Ovary (tissue), 9 donors: ENCODE data around the gene FTCD. TPM values are rescaled to one million over a fixed set of nuclear protein-coding genes. Genes with fewer than 3 reads are reported as not detected.
A peak's percentile ranks its signal among the peaks of the same experiment; 100 is the strongest.

Experiments used
- DNase-seq, 5 donors: peaks; one replicate each; pipeline ENCODE4 v3.0.0-alpha.2; 2019 to 2020
- H3K27ac ChIP-seq, 2 donors: fragments of 200-600 bp; one replicate each; pipeline versions ENCODE4 v1.5.1 to v1.8.0; 2019 to 2022
- H3K27me3 ChIP-seq: fragments of 200-600 bp; one replicate; pipeline ENCODE4 v1.8.0; 2022
- H3K36me3 ChIP-seq: fragments of 200-600 bp; sonication (generic); one replicate; pipeline ENCODE4 v1.5.1; 2019
- H3K4me1 ChIP-seq: one replicate; pipeline ENCODE4 v1.8.1; 2013; ENCODE audit warnings: mild to moderate bottlenecking, moderate library complexity; ENCODE audit not compliant: insufficient read depth
- H3K4me3 ChIP-seq: fragments of 200-600 bp; sonication (generic); one replicate; pipeline ENCODE4 v1.5.1; 2017
- H3K9me3 ChIP-seq, 2 donors: fragments of 200-600 bp in 1 of 2; sonication (generic) in 1 of 2; one replicate each; pipeline versions ENCODE4 v1.5.1 to v1.8.1; 2013 to 2019; ENCODE audit warnings: mild to moderate bottlenecking in 1 of 2, moderate library complexity in 1 of 2
- EP300 ChIP-seq: sonication (generic); formaldehyde crosslinking; IDR thresholded peaks from one replicate; pipeline ENCODE4 v1.6.1; 2017; ENCODE audit warnings: antibody characterized with exemption
- POLR2A ChIP-seq: fragments of 450-650 bp; IDR thresholded peaks from one replicate; pipeline ENCODE4 v1.6.1; 2017; ENCODE audit warnings: antibody characterized with exemption, mild to moderate bottlenecking, moderate library complexity
- WGBS, 3 donors: extraction: QIAGEN DNeasy Blood & Tissue Kit in 1 of 3; methylation state at CpG; one replicate each; pipeline versions ENCODE4 v1.1.5 to v1.1.7; 2013 to 2017; 5-methylcytosine and 5-hydroxymethylcytosine counted together
- intact Hi-C, 4 donors: fragments of 100-400 bp; cut with DNase I; formaldehyde crosslinking; loops; one replicate each; pipeline versions ENCODE4 v1.11.0 to v1.15.1; 2022 to 2023
- polyA plus RNA-seq, 2 donors: library from polyadenylated mRNA; stranded (reverse); fragments of 200-250 nt in 1 of 2; fragments of 350-450 nt in 1 of 2; fragmentation: Illumina TruSeq in 1 of 2; extraction: RNeasy Lipid Tissue Mini Kit (QIAGEN cat#74804) in 1 of 2; gene quantifications; one replicate each; pipeline ENCODE4 v1.2.3, GENCODE V29; 2013 to 2014
- total RNA-seq, 7 donors: library from RNA; depleted of rRNA in 2 of 7; stranded (reverse); fragments of >200 nt in 2 of 7; fragmentation: NEBNext Ultra II Directional in 3 of 7; extraction: Animal tissue kit (Norgen Biotek cat#: 25700) in 3 of 7; gene quantifications; one replicate each; pipeline versions ENCODE4 v1.1.0 to v1.2.4, GENCODE V29; 2016 to 2023
- TF ChIP-seq, protein P1 (sequence below), 3 donors: fragments of 450-650 bp in 2 of 3; fragments of 200-600 bp in 1 of 3; IDR thresholded peaks; one replicate each; pipeline versions ENCODE4 v1.5.1 to v1.8.0; 2016 to 2022; ENCODE audit warnings: antibody characterized with exemption in 3 of 3, mild to moderate bottlenecking in 1 of 3
- donor health status: DM: no; HTN: no; CAD: no; lungs with moderate emphysema.
- donor health status: DM: no; HTN: no; CAD: no.
- donor health status: Bipolar disorder and iron deficiency.
- donor health status: DM: yes; HTN: yes; CAD: no.
- donor health status: DM: no; HTN: no; CAD: no.
- donor health status: DM: yes; HTN: yes; CAD: no.

The FTCD gene
- total and polyA plus RNA-seq, 9 donors: 0.83 to 7.5 (median 3.7) TPM; not detected in 1

DNA sequence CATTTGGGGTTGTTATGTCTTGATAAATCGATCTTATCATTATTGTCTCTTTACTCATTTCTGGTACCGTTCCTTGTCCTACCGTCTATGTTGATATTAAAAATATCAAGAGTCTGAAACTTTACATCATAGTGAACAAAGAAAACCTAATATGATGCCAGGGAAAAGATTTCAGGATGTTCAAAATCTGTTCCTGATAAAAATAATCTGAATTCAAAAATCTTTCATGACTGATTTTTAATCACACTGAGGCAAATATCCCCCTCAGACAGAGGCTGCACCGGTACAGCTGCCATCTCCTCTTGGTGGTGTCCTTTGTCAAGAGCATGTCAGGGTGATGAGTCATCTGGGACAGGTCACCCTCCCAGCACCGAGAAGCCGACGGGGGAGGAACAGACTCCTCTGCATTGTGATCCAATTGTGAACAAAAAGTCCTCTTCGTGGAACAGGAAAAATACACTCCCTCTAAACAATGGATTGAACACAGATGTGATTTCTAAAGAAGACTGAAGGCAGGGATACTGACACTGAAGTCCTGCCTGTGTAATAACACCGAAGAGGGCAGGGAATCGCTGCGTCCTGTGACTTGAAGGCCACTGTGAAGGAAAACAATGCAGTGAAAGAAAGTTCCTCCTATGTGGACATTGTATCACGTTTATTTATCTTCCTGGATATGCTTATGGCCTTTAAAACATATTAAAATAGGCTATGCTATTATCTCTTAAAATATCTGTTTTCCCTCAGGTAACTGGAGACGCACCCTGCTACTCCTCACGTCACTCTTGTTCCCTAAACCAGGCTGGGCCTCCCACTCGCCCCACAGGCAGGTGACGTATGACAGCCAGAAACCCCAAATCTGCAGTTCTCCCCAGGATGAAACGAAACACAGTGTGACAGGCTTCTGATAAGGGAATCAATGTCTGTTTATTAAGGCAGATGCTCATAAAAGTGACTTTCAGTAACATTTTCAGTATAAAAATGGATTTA is 33.1 kb upstream of the FTCD start:
- intact Hi-C loops: no loop called here
- 32 to 39% (median 39%) methylated on average over 17 of the region's 17 CpGs for WGBS, 3 donors

DNA sequence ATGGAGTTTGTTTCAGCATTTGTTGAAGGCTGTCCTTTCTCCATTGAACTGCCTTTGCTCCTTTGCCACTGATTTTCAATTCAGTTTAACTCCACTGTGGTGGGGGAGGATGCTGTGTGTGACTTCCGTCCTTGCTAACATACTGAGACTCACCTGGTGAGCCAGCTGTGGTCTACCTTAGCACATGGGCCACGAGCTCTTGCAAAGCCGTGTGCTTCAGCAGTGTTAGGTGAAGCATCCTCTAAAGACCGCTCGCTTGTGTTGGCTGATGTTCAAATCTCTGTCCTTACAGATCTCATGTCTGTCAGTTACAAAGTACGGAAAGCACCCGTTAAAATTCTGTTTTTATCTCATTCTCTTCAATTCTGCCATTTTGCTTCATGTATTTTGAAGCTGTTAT is 32.4 kb upstream of the FTCD start:
- no peaks in the 10 kb centered on the region for H3K27me3 ChIP-seq
- DNase-seq: peak in 1 of 5 donors; percentile 20
- WGBS, 3 donors: 67 to 72% (median 71%) methylated on average over 7 of the region's 7 CpGs
- H3K9me3 ChIP-seq: no peaks in the 10 kb centered on the region
- intact Hi-C loops: no loop called here
- no peak overlapping the region for H3K27ac ChIP-seq
- no peaks in the 10 kb centered on the region for H3K36me3 ChIP-seq
- H3K4me3 ChIP-seq: no peak overlapping the region
- H3K4me1 ChIP-seq: peaks cover 7% of the 10 kb centered on the region
- TF ChIP-seq POLR2A (no peak), EP300 (no peak)
- TF ChIP-seq, protein P1, sequence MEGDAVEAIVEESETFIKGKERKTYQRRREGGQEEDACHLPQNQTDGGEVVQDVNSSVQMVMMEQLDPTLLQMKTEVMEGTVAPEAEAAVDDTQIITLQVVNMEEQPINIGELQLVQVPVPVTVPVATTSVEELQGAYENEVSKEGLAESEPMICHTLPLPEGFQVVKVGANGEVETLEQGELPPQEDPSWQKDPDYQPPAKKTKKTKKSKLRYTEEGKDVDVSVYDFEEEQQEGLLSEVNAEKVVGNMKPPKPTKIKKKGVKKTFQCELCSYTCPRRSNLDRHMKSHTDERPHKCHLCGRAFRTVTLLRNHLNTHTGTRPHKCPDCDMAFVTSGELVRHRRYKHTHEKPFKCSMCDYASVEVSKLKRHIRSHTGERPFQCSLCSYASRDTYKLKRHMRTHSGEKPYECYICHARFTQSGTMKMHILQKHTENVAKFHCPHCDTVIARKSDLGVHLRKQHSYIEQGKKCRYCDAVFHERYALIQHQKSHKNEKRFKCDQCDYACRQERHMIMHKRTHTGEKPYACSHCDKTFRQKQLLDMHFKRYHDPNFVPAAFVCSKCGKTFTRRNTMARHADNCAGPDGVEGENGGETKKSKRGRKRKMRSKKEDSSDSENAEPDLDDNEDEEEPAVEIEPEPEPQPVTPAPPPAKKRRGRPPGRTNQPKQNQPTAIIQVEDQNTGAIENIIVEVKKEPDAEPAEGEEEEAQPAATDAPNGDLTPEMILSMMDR (IDR thresholded peaks at IDR 0.05): no peak

More for the DNA sequence above, 33.1 kb upstream of the FTCD start:
- peak in 4 of 5 donors; percentile 34 to 61 (median 58) for DNase-seq
- H3K27me3 ChIP-seq: no peaks in the 10 kb centered on the region
- peaks cover 4% of the 10 kb centered on the region for H3K4me1 ChIP-seq
- H3K9me3 ChIP-seq: no peaks in the 10 kb centered on the region
- no peak overlapping the region for H3K4me3 ChIP-seq
- no peak overlapping the region for H3K27ac ChIP-seq
- no peaks in the 10 kb centered on the region for H3K36me3 ChIP-seq
- TF ChIP-seq EP300: no peak
- TF ChIP-seq POLR2A: no peak
- TF ChIP-seq, protein P1 (IDR thresholded peaks at IDR 0.05): no peak

DNA sequence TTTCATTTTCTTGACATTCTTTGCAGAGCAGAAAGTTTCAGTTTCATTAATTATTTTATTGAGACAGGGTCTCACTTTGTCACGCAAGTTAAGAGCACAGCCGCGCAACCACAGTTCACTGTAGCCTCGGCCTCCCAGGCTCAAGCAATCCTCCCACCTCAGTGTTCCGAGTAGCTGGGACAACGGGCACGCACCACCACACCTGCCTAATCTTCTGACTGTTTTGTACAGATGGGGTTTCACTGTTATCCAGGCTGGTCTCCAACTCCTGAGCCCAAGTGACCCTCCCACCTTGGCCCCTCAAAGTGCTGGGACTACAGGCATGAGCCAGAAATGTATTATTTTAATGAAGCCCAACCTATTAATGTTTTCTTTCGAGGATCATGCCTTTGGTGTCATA is 31.9 kb upstream of the FTCD start:
- Histone ChIP-seq H3K9me3 (no peaks in the 10 kb centered on the region), H3K36me3 (no peaks in the 10 kb centered on the region), H3K27me3 (no peaks in the 10 kb centered on the region), H3K27ac (no peak overlapping the region), H3K4me3 (no peak overlapping the region), H3K4me1 (peaks cover 7% of the 10 kb centered on the region)
- DNase-seq: peak in 1 of 5 donors; percentile 17
- intact Hi-C loops: no loop called here
- TF ChIP-seq EP300 (no peak), POLR2A (no peak)
- TF ChIP-seq, protein P1 (IDR thresholded peaks at IDR 0.05): no peak
- 72 to 80% (median 80%) methylated on average over 8 of the region's 8 CpGs for WGBS, 3 donors

DNA sequence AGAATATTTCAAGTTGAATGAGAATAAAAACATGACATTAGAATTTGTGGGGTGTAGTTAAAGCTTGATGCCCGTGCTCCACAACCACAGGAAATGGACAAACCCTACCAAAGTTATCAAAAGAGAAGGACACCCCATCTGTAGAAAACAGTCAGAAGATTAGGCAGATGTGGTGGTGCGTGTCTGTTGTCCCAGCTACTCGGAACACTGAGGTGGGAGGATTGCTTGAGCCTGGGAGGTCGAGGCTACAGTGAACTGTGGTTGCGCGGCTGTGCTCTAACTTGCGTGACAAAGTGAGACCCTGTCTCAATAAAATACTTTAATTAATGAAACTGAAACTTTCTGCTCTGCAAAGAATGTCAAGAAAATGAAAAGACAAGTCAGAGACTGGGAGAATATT is 30.3 kb upstream of the FTCD start:
- DNase-seq: peak in 1 of 5 donors; percentile 21
- peak overlapping the region in 1 of 2 donors; percentile 85 for H3K27ac ChIP-seq
- 30 to 66% (median 36%) methylated on average over 7 of the region's 7 CpGs for WGBS, 3 donors
- H3K4me3 ChIP-seq: no peak overlapping the region
- H3K36me3 ChIP-seq: no peaks in the 10 kb centered on the region
- H3K27me3 ChIP-seq: no peaks in the 10 kb centered on the region
- H3K9me3 ChIP-seq: no peaks in the 10 kb centered on the region
- H3K4me1 ChIP-seq: peaks cover 7% of the 10 kb centered on the region
- intact Hi-C loops: no loop called here
- no peak for TF ChIP-seq POLR2A
- TF ChIP-seq, protein P1 (IDR thresholded peaks at IDR 0.05): no peak
- no peak for TF ChIP-seq EP300
